Gastrocnemius medialis (tissue), 4 donors: ENCODE data around the gene PLXDC2. TPM values are rescaled to one million over a fixed set of nuclear protein-coding genes. Genes with fewer than 3 reads are reported as not detected.

Experiments used
- ATAC-seq, 2 donors: fragments of 150-250 bp; one replicate each; pipeline ENCODE4 v1.9.1; 2016
- DNase-seq, 2 donors: peaks; one replicate each; pipeline ENCODE4 v3.0.0-alpha.2; 2019
- H3K27ac ChIP-seq, 4 donors: fragments of 200-600 bp; sonication (generic); 1 replicate in 1 of 4; 2 replicates in 3 of 4; pipeline ENCODE4 v1.5.1; 2016 to 2018; ENCODE audit warnings: mild to moderate bottlenecking in 2 of 4, moderate library complexity in 1 of 4
- H3K27me3 ChIP-seq, 3 donors: fragments of 200-600 bp; sonication (generic) in 2 of 3; 1 replicate in 1 of 3; 2 replicates in 2 of 3; pipeline versions ENCODE4 v1.5.1 to v1.6.0; 2016 to 2019; ENCODE audit warnings: mild to moderate bottlenecking in 1 of 3, moderate library complexity in 1 of 3
- H3K36me3 ChIP-seq, 2 donors: fragments of 200-600 bp; sonication (generic) in 1 of 2; one replicate each; pipeline ENCODE4 v1.5.1; 2017 to 2018
- H3K4me1 ChIP-seq, 2 donors: fragments of 200-600 bp; sonication (generic) in 1 of 2; one replicate each; pipeline ENCODE4 v1.5.1; 2016 to 2017; ENCODE audit warnings: mild to moderate bottlenecking in 2 of 2
- H3K4me3 ChIP-seq, 4 donors: fragments of 200-600 bp; sonication (generic) in 3 of 4; 1 replicate in 1 of 4; 2 replicates in 3 of 4; pipeline ENCODE4 v1.5.1; 2016 to 2019; ENCODE audit warnings: mild to moderate bottlenecking in 2 of 4
- H3K9me3 ChIP-seq, 3 donors: fragments of 200-600 bp; sonication (generic) in 2 of 3; 1 replicate in 1 of 3; 2 replicates in 2 of 3; pipeline ENCODE4 v1.5.1; 2016 to 2019
- POLR2A ChIP-seq, 2 donors: fragments of 450-650 bp; IDR thresholded peaks; one replicate each; pipeline ENCODE4 v1.6.1; 2017; ENCODE audit warnings: antibody characterized with exemption in 2 of 2, mild to moderate bottlenecking in 2 of 2, moderate library complexity in 2 of 2
- in situ Hi-C, 4 donors: fragments of 200-750 bp; cut with MboI; loops; one replicate each; pipeline versions ENCODE4 v1.15.0 to v1.8.0; 2017; ENCODE audit warnings: low sequenced_read_pairs in 4 of 4
- intact Hi-C: fragments of 100-400 bp; cut with DNase I; formaldehyde crosslinking; loops from one replicate; pipeline ENCODE4 v1.15.1; 2023; ENCODE audit warnings: low total_unique reads
- total RNA-seq, 4 donors: library from RNA; depleted of rRNA; stranded (reverse); fragments of >200 nt; gene quantifications; one replicate each; pipeline versions ENCODE4 v1.1.0 to v1.2.3, GENCODE V29; 2016
- TF ChIP-seq, protein P1 (sequence below), 5 experiments: fragments of 450-650 bp in 3 of 5; fragments of 200-600 bp in 2 of 5; sonication (generic) in 2 of 5; IDR thresholded peaks in 4 of 5; conservative IDR thresholded peaks in 1 of 5; 1 replicate in 4 of 5; 2 replicates in 1 of 5; pipeline ENCODE4 v1.5.1; 2016 to 2019; ENCODE audit warnings: antibody characterized with exemption in 5 of 5, mild to moderate bottlenecking in 3 of 5, moderate library complexity in 3 of 5

PLXDC2 gene
- total RNA-seq, 4 donors from 2014 or later: 13.9 to 19.6 (median 15.0) TPM

DNA sequence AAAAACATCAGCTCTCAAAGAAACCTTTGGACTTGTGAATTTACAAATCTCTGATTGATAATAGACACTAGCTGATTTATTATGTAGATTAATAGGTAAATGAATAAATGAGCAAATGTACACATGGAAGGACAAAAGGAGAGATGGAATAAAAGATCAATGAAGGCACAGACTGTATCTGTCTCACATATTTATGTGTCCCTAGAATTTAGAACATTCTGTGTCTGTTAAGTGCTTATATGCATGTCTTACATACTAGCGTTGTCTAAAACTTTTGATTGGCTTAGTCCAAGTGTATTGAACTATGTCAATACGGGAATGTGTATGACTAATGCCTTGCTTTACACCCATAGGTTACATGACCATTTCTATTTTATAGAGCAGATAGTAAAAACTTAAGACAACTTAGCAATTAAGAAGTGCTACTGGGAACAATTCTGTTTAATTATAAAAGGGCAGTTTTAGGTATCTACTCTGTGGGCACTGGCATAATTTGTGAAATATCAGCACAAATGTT is 140.3 kb downstream of the PLXDC2 start:
- no peaks in the 10 kb centered on the region for H3K36me3 ChIP-seq
- no peak overlapping the region for H3K4me3 ChIP-seq
- no peaks in the 10 kb centered on the region for H3K9me3 ChIP-seq
- ATAC-seq: no peak
- no peak overlapping the region for H3K27ac ChIP-seq
- H3K4me1 ChIP-seq: peaks cover 0 to 3% of the 10 kb centered on the region in 2 donors
- in situ Hi-C loops (no loop called here), intact Hi-C loops (no loop called here)
- no peak for DNase-seq
- H3K27me3 ChIP-seq: no peaks in the 10 kb centered on the region
- TF ChIP-seq, protein P1, sequence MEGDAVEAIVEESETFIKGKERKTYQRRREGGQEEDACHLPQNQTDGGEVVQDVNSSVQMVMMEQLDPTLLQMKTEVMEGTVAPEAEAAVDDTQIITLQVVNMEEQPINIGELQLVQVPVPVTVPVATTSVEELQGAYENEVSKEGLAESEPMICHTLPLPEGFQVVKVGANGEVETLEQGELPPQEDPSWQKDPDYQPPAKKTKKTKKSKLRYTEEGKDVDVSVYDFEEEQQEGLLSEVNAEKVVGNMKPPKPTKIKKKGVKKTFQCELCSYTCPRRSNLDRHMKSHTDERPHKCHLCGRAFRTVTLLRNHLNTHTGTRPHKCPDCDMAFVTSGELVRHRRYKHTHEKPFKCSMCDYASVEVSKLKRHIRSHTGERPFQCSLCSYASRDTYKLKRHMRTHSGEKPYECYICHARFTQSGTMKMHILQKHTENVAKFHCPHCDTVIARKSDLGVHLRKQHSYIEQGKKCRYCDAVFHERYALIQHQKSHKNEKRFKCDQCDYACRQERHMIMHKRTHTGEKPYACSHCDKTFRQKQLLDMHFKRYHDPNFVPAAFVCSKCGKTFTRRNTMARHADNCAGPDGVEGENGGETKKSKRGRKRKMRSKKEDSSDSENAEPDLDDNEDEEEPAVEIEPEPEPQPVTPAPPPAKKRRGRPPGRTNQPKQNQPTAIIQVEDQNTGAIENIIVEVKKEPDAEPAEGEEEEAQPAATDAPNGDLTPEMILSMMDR (IDR thresholded peaks at IDR 0.05 in 4 of 5, conservative IDR thresholded peaks at IDR 0.05 in 1 of 5): no peak
- no peak for TF ChIP-seq POLR2A (IDR thresholded peaks at IDR 0.05)

DNA sequence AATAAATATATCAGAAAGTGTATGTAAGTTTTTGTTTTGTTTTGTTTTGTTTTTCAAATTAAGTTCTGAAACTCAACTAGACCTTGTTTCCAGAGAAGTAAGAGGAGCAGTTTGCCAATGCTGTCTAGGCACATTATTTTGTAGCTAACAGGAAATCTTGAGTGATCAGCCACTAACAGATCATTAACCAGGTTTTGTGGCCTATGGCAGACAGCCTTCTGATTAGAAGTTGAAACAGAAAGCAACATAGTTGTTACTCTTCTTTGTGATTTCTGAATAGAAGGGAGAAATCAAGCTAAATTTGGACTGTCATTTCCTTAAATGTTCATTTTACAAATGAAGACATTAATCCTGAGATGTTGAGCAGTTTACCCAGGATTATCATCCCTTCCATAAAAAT is 142.6 kb downstream of the PLXDC2 start:
- ATAC-seq (no peak), DNase-seq (no peak)
- no peak for TF ChIP-seq POLR2A (IDR thresholded peaks at IDR 0.05)
- TF ChIP-seq, protein P1 (IDR thresholded peaks at IDR 0.05 in 4 of 5, conservative IDR thresholded peaks at IDR 0.05 in 1 of 5): no peak
- Histone ChIP-seq H3K27me3 (no peaks in the 10 kb centered on the region), H3K4me1 (no peaks in the 10 kb centered on the region), H3K27ac (no peak overlapping the region), H3K36me3 (no peaks in the 10 kb centered on the region), H3K9me3 (no peaks in the 10 kb centered on the region), H3K4me3 (no peak overlapping the region)
- intact Hi-C loops: no loop called here
- in situ Hi-C loops: no loop called here

DNA sequence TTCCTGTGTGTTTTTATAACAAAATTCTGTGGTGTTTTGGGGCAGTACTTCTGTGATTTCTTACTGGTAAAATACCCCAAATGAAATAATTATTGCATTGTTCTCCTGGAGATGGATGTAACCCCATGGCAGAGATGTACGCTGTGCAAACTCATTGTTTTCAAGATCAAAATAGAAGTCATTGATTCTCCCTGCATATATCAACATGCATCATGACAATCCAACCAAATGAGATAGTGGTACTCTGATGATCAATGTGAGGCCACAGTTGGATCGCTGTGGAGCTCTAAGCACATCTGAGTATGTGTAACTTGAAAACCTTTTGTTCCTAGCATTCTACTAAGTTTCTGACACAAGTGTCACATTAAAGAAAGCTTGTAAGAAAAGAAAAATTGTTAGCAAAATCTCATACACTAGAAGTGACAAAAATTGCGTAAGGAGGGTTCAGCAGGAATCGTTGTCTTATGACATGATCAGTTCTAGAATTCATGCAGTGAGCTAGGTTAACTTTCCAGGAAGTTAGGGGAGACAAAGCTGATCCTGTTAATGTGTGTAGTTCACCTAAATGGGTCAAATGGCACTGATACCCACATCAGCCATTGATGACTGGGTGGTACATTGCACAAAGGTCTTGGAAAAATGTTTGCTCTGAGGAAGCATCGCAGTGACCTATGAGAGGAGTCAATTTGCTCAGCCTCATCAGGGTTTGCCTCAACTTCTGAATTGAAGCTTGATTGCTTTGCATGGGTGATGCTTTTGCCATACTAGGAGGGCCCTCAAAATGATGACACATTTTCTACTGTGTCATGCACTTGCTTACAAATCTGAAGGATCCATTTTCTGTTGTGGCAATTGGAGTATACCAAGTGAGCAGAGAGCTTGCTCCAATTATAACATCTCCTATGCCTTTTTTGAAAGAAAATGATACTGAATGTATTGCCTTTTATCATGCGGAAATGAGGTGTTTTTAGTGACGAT is 145.1 kb downstream of the PLXDC2 start:
- no peaks in the 10 kb centered on the region for H3K4me1 ChIP-seq
- ATAC-seq: no peak
- H3K4me3 ChIP-seq: no peak overlapping the region
- intact Hi-C loops (no loop called here), in situ Hi-C loops (no loop called here)
- H3K27me3 ChIP-seq: no peaks in the 10 kb centered on the region
- H3K27ac ChIP-seq: no peak overlapping the region
- TF ChIP-seq, protein P1 (IDR thresholded peaks at IDR 0.05 in 4 of 5, conservative IDR thresholded peaks at IDR 0.05 in 1 of 5): no peak
- no peak for DNase-seq
- H3K36me3 ChIP-seq: no peaks in the 10 kb centered on the region
- H3K9me3 ChIP-seq: no peaks in the 10 kb centered on the region

DNA sequence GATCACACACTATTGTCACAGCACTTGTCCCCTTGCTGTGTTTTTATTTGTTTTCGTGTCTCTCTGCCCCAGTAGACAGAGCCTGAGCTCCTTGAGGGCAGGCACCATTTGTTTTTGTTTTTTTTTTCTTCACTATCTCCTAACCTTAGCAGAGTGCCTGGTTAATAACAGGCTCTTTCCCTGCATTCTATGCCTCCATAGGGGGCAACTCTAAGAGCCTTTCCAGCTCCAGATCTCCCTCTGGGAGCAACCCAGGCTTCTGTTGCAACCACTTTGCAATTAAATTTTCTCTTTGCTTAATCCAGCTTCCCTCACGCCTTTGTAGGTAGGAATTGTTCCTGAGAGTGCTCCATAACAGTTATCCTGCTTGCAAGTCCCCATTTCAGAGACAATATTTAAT is 148.4 kb downstream of the PLXDC2 start:
- in situ Hi-C loops: no loop called here
- no peak for ATAC-seq
- H3K27ac ChIP-seq: no peak overlapping the region

More for the DNA sequence above, 148.4 kb downstream of the PLXDC2 start:
- H3K4me3 ChIP-seq: no peak overlapping the region
- intact Hi-C loops: no loop called here
- H3K27me3 ChIP-seq: no peaks in the 10 kb centered on the region
- no peak for DNase-seq
- no peaks in the 10 kb centered on the region for H3K9me3 ChIP-seq
- no peak for TF ChIP-seq POLR2A (IDR thresholded peaks at IDR 0.05)
- TF ChIP-seq, protein P1 (IDR thresholded peaks at IDR 0.05 in 4 of 5, conservative IDR thresholded peaks at IDR 0.05 in 1 of 5): no peak
- no peaks in the 10 kb centered on the region for H3K36me3 ChIP-seq
- peaks cover 0 to 5% of the 10 kb centered on the region in 2 donors for H3K4me1 ChIP-seq
